ENCODE results near the gene ZNF689.
"Not testable (repeated sequence)": the region's sequence is repeated elsewhere in the genome, so short reads cannot be mapped to it uniquely, and the experiment has no call there.

The ZNF689 gene

GRCh38 chr16:30590869-30591268 is 19.3 kb downstream of the ZNF689 start:
- not testable (repeated sequence) for DNase-seq

GRCh38 chr16:30589582-30589981 is 20.6 kb downstream of the ZNF689 start:
- not testable (repeated sequence) for DNase-seq

GRCh38 chr16:30588651-30589050 is 21.5 kb downstream of the ZNF689 start:
- no peak for DNase-seq

- DNase-seq: peak; percentile 93
Measured at GRCh38 chr16:30585400-30586191, 24.6 kb downstream of the ZNF689 start, which contains the start of gene ZNF785. ZNF785 (minus strand) TSS chr16:30585697; CDS start chr16:30585611, 86 bp downstream.

- no peak for DNase-seq
Measured at GRCh38 chr16:30585022-30585399, 25.2 kb downstream of the ZNF689 start.

GRCh38 chr16:30582611-30583340 is 27.4 kb downstream of the ZNF689 start:
- DNase-seq: no peak

GRCh38 chr16:30581457-30581856 is 28.7 kb downstream of the ZNF689 start:
- no peak for DNase-seq

GRCh38 chr16:30574678-30575077 is 35.5 kb downstream of the ZNF689 start:
- DNase-seq: no peak

- DNase-seq: peak; percentile 95
Measured at GRCh38 chr16:30571445-30572322, 38.5 kb downstream of the ZNF689 start, which contains the start of gene ZNF688. ZNF688 (minus strand) TSS chr16:30571714; CDS start chr16:30571629, 85 bp downstream.

- no peak for DNase-seq
Measured at GRCh38 chr16:30570636-30571444, 39.3 kb downstream of the ZNF689 start.

- no peak for DNase-seq
Measured at GRCh38 chr16:30569746-30570635, 40.2 kb downstream of the ZNF689 start.

- no peak for DNase-seq
Measured at GRCh38 chr16:30569281-30569680, 40.9 kb downstream of the ZNF689 start.

- DNase-seq: peak; percentile 60
Measured at GRCh38 chr16:30567991-30568638, 42.1 kb downstream of the ZNF689 start.

- peak; percentile 82 for DNase-seq
Measured at GRCh38 chr16:30567160-30567990, 42.8 kb downstream of the ZNF689 start.

- no peak for DNase-seq
Measured at GRCh38 chr16:30566531-30566930, 43.7 kb downstream of the ZNF689 start.

GRCh38 chr16:30565984-30566383 is 44.2 kb downstream of the ZNF689 start:
- DNase-seq: no peak

- no peak for DNase-seq
Measured at GRCh38 chr16:30565526-30565925, 44.7 kb downstream of the ZNF689 start.

GRCh38 chr16:30562021-30562420 is 48.2 kb downstream of the ZNF689 start:
- no peak for DNase-seq

GRCh38 chr16:30561089-30561816 is 48.9 kb downstream of the ZNF689 start:
- peak; percentile 17 for DNase-seq

Data from activated naive CD4-positive, alpha-beta T cell treated with Interleukin-2 at 50 U/mL for 16 hours (primary cell).